Vagina (tissue), 2 donors: ENCODE data around the gene MRPS31.

Experiments used
- CTCF ChIP-seq, 3 experiments: fragments of 450-650 bp in 2 of 3; fragments of 200-600 bp in 1 of 3; sonication (generic) in 1 of 3; IDR thresholded peaks; one replicate each; pipeline ENCODE4 v1.5.1; 2017 to 2019; ENCODE audit warnings: antibody characterized with exemption in 3 of 3, mild to moderate bottlenecking in 2 of 3, moderate library complexity in 2 of 3
- POLR2A ChIP-seq, 2 donors: fragments of 450-650 bp; IDR thresholded peaks; one replicate each; pipeline ENCODE4 v1.6.1; 2017; ENCODE audit warnings: antibody characterized with exemption in 2 of 2, mild to moderate bottlenecking in 2 of 2, moderate library complexity in 2 of 2

GRCh38 chr13:40799508-40799907 lies 28.5 kb upstream of the MRPS31 start:
- TF ChIP-seq CTCF (IDR thresholded peaks at IDR 0.05): no peak
- no peak for TF ChIP-seq POLR2A (IDR thresholded peaks at IDR 0.05)
